WTC11 (cell line): ENCODE results near the gene FKBP14. TPM values are rescaled to one million over a fixed set of nuclear protein-coding genes. Genes with fewer than 3 reads are reported as not detected.

Source experiments
- ATAC-seq: fragments of 200-7000 bp; cut with Tn5 transposase; 2 replicates; pipeline ENCODE4 v1.10.0; 2021; ENCODE audit warnings: mild to moderate bottlenecking, moderate library complexity
- CTCF ChIA-PET: fragments of 300-600 bp; sonication (Branson Sonifier 250); formaldehyde crosslinking; loops from one replicate; lab custom pipeline; 2021; ENCODE audit warnings: antibody characterized with exemption; lab: Charles Lee
- POLR2A ChIA-PET: fragments of 350-600 bp; sonication (Branson Sonifier 250); formaldehyde crosslinking; loops from one replicate; lab custom pipeline; 2021; ENCODE audit warnings: antibody characterized with exemption; lab: Charles Lee
- DNase-seq: peaks from one replicate; pipeline ENCODE4 v3.0.0; 2021; ENCODE audit warnings: low spot score
- H3K27ac Mint-ChIP-seq: 2 replicates; pipeline ENCODE4 v1.8.0; 2021; ENCODE audit warnings: mixed read lengths
- H3K27me3 Mint-ChIP-seq: 2 replicates; pipeline ENCODE4 v1.8.0; 2021; ENCODE audit warnings: low read depth, mild to moderate bottlenecking, moderate library complexity, mixed read lengths
- H3K36me3 Mint-ChIP-seq: 2 replicates; pipeline ENCODE4 v1.8.0; 2021; ENCODE audit warnings: mixed read lengths
- H3K4me1 Mint-ChIP-seq: 2 replicates; pipeline ENCODE4 v1.8.0; 2022; ENCODE audit warnings: mixed read lengths
- H3K4me3 Mint-ChIP-seq: 2 replicates; pipeline ENCODE4 v1.8.0; 2021; ENCODE audit warnings: mild to moderate bottlenecking, moderate library complexity, mixed read lengths
- H3K9me3 Mint-ChIP-seq: 2 replicates; pipeline ENCODE4 v1.8.0; 2021; ENCODE audit warnings: mixed read lengths
- ARID4B ChIP-seq: sonication (generic); formaldehyde crosslinking; IDR thresholded peaks from 2 replicates; pipeline ENCODE4 v1.8.0; 2023; ENCODE audit warnings: missing genetic modification reagents, mild to moderate bottlenecking, borderline replicate concordance
- ATF2 ChIP-seq: sonication (generic); formaldehyde crosslinking; IDR thresholded peaks from 2 replicates; pipeline ENCODE4 v1.8.1; 2022; ENCODE audit warnings: low read depth, missing genetic modification reagents, borderline replicate concordance
- CDX4 ChIP-seq: fragments of 250-450 bp; sonication (Bioruptor Pico); IDR thresholded peaks from 2 replicates; pipeline ENCODE4 v1.9.0; 2021; ENCODE audit warnings: moderate library complexity, mild to moderate bottlenecking, inconsistent platforms, borderline replicate concordance
- CREB1 ChIP-seq: sonication (generic); formaldehyde crosslinking; IDR thresholded peaks from 2 replicates; pipeline ENCODE4 v1.8.0; 2023; ENCODE audit warnings: mild to moderate bottlenecking, missing genetic modification reagents
- CTCF ChIP-seq: fragments of 200-600 bp; IDR thresholded peaks from 2 replicates; pipeline ENCODE4 v1.8.0; 2022; ENCODE audit warnings: antibody characterized with exemption
- E2F1 ChIP-seq: sonication (generic); formaldehyde crosslinking; IDR thresholded peaks from 2 replicates; pipeline ENCODE4 v1.8.0; 2022; ENCODE audit warnings: mild to moderate bottlenecking, missing genetic modification reagents
- E2F5 ChIP-seq: sonication (generic); formaldehyde crosslinking; IDR thresholded peaks from 2 replicates; pipeline ENCODE4 v1.8.1; 2022; ENCODE audit warnings: mild to moderate bottlenecking, moderate library complexity, missing genetic modification reagents
- EMX1 ChIP-seq: fragments of 250-450 bp; sonication (Bioruptor Pico); IDR thresholded peaks from 2 replicates; pipeline ENCODE4 v1.8.0; 2021; ENCODE audit warnings: mild to moderate bottlenecking
- ESRRA ChIP-seq: sonication (generic); formaldehyde crosslinking; IDR thresholded peaks from 2 replicates; pipeline ENCODE4 v1.8.1; 2022; ENCODE audit warnings: mild to moderate bottlenecking, missing genetic modification reagents, borderline replicate concordance
- ETV6 ChIP-seq: sonication (generic); formaldehyde crosslinking; IDR thresholded peaks from 2 replicates; pipeline ENCODE4 v1.8.1; 2022; ENCODE audit warnings: mild to moderate bottlenecking, missing genetic modification reagents
- GTF2I ChIP-seq: fragments of 250-450 bp; sonication (Bioruptor Pico); conservative IDR thresholded peaks from 2 replicates; pipeline ENCODE4 v1.4.0; 2021; ENCODE audit warnings: mild to moderate bottlenecking
- MLX ChIP-seq: sonication (generic); formaldehyde crosslinking; IDR thresholded peaks from 2 replicates; pipeline ENCODE4 v1.8.1; 2023; ENCODE audit warnings: mild to moderate bottlenecking, missing genetic modification reagents, moderate library complexity
- MYBL2 ChIP-seq: sonication (generic); formaldehyde crosslinking; IDR thresholded peaks from 2 replicates; pipeline ENCODE4 v1.8.1; 2023; ENCODE audit warnings: mild to moderate bottlenecking, moderate library complexity, missing genetic modification reagents
- NFATC4 ChIP-seq: fragments of 250-450 bp; sonication (Bioruptor Pico); IDR thresholded peaks from 2 replicates; pipeline ENCODE4 v1.9.0; 2021; ENCODE audit warnings: mild to moderate bottlenecking
- PREB ChIP-seq: sonication (generic); formaldehyde crosslinking; IDR thresholded peaks from 2 replicates; pipeline ENCODE4 v1.8.1; 2022; ENCODE audit warnings: mild to moderate bottlenecking, missing genetic modification reagents, moderate library complexity, borderline replicate concordance
- ZBTB21 ChIP-seq: sonication (generic); formaldehyde crosslinking; IDR thresholded peaks from 2 replicates; pipeline ENCODE4 v1.8.1; 2023; ENCODE audit warnings: mild to moderate bottlenecking, missing genetic modification reagents, borderline replicate concordance
- ZNF121 ChIP-seq: sonication (generic); formaldehyde crosslinking; IDR thresholded peaks from 2 replicates; pipeline ENCODE4 v1.8.0; 2023; ENCODE audit warnings: missing genetic modification reagents
- total RNA-seq: library from RNA; stranded (reverse); gene quantifications from 3 replicates; pipeline ENCODE4 v1.2.3, GENCODE V29; 2021

FKBP14 gene
- total RNA-seq, 1 experiment from 2014 or later = 23.0 TPM

- no peak for TF ChIP-seq ATF2 (CRISPR knock-in tag)
- TF ChIP-seq, all 79 proteins: peak for 0
Measured at GRCh38 chr7:29980151-29980550, 46.4 kb downstream of the FKBP14 start (continued).

GRCh38 chr7:29977886-29978651 is 48.4 kb downstream of the FKBP14 start:
- ChIA-PET POLR2A (interaction anchor here (0.5 kb wide), 1 partner anchor 69 kb away, joined by 4 read pairs; no protein-coding TSS in a partner anchor), CTCF (interaction anchor here (0.6 to 1.4 kb wide), 5 partner anchors 10 to 92 kb away, joined by 3 to 4 read pairs (median 3); no protein-coding TSS in a partner anchor)
- Mint-ChIP-seq H3K27ac (no peak overlapping the region), H3K27me3 (no peaks in the 10 kb centered on the region), H3K36me3 (no peaks in the 10 kb centered on the region), H3K4me1 (peaks cover 10% of the 10 kb centered on the region; the same call in 1 of the 2 replicates), H3K4me3 (no peak overlapping the region), H3K9me3 (no peaks in the 10 kb centered on the region)
- ATAC-seq (peak; percentile 100), DNase-seq (peak; percentile 64)
- peak; percentile 40; the same call in 1 of the 2 replicates for TF ChIP-seq CTCF
- TF ChIP-seq CREB1 = no peak
- peak; percentile 98 for TF ChIP-seq ZNF121 (CRISPR knock-in tag)
- TF ChIP-seq ETV6 (CRISPR knock-in tag) = 0 out of 2 replicates have a peak, but pooled peaks have one; percentile 23

- Mint-ChIP-seq H3K27me3 (no peaks in the 10 kb centered on the region), H3K4me3 (no peak overlapping the region), H3K27ac (no peak overlapping the region), H3K36me3 (no peaks in the 10 kb centered on the region), H3K4me1 (peaks cover 10% of the 10 kb centered on the region; the same call in 1 of the 2 replicates), H3K9me3 (no peaks in the 10 kb centered on the region)
- ChIA-PET CTCF (interaction anchor here (0.8 to 1.4 kb wide), 2 partner anchors 26 to 85 kb away, joined by 3 to 4 read pairs; no protein-coding TSS in a partner anchor), POLR2A (interaction anchor here (0.6 to 1.6 kb wide), 3 partner anchors 13 to 167 kb away, joined by 3 to 6 read pairs (median 4); partner anchors contain the start of gene SCRN1)
- DNase-seq (no peak), ATAC-seq (no peak)
- TF ChIP-seq MLX (CRISPR knock-in tag) (no peak), MYBL2 (CRISPR knock-in tag) (no peak), CDX4 (CRISPR knock-in tag) (no peak), E2F1 (CRISPR knock-in tag) (no peak), EMX1 (CRISPR knock-in tag) (no peak), GTF2I (CRISPR knock-in tag) (no peak), ARID4B (CRISPR knock-in tag) (no peak), PREB (CRISPR knock-in tag) (no peak), NFATC4 (CRISPR knock-in tag) (no peak), ZBTB21 (no peak), E2F5 (CRISPR knock-in tag) (no peak), ETV6 (CRISPR knock-in tag) (no peak), ESRRA (CRISPR knock-in tag) (no peak)
Measured at GRCh38 chr7:29976673-29977415, 49.7 kb downstream of the FKBP14 start.
